Stimulated activated CD8-positive, alpha-beta memory T cell treated with anti-CD3 and anti-CD28 coated beads, Interleukin-12 subunit alpha, Interleukin-12 subunit beta, amount 100 ng/mL, for 4 hours (primary cell): ENCODE data around the gene MYCBPAP.

ENCODE experiments used
- DNase-seq: peaks from one replicate; pipeline ENCODE4 v3.0.0-alpha.2; 2020; ENCODE audit warnings: low read depth

The MYCBPAP gene

GRCh38 chr17:50556803-50557202 lies 48.6 kb downstream of the MYCBPAP start:
- no peak for DNase-seq

- DNase-seq: no peak
Measured at GRCh38 chr17:50557630-50558029, 49.4 kb downstream of the MYCBPAP start.

- DNase-seq: no peak
Measured at GRCh38 chr17:50558091-50558490, 49.9 kb downstream of the MYCBPAP start.

- DNase-seq: no peak
Measured at GRCh38 chr17:50558581-50558940, 50.3 kb downstream of the MYCBPAP start.

GRCh38 chr17:50558941-50559614 lies 50.8 kb downstream of the MYCBPAP start:
- no peak for DNase-seq

- no peak for DNase-seq
Measured at GRCh38 chr17:50559674-50560184, 51.5 kb downstream of the MYCBPAP start.

GRCh38 chr17:50560185-50560824 lies 52.1 kb downstream of the MYCBPAP start, which contains the start of gene CACNA1G:
Gene CACNA1G, plus strand, starts transcription at chr17:50560715. Its CDS starts 745 bp downstream, at chr17:50561460.
- peak; percentile 71 for DNase-seq

- DNase-seq: no peak
Measured at GRCh38 chr17:50560931-50561745, 52.9 kb downstream of the MYCBPAP start.

- no peak for DNase-seq
Measured at GRCh38 chr17:50561746-50562141, 53.5 kb downstream of the MYCBPAP start.

- no peak for DNase-seq
Measured at GRCh38 chr17:50562242-50563091, 54.2 kb downstream of the MYCBPAP start.

GRCh38 chr17:50563092-50563511 lies 54.9 kb downstream of the MYCBPAP start:
- no peak for DNase-seq

GRCh38 chr17:50564916-50565315 lies 56.7 kb downstream of the MYCBPAP start:
- no peak for DNase-seq

- DNase-seq: no peak
Measured at GRCh38 chr17:50565402-50566350, 57.4 kb downstream of the MYCBPAP start.

- DNase-seq: no peak
Measured at GRCh38 chr17:50566886-50567285, 58.6 kb downstream of the MYCBPAP start.

- DNase-seq: no peak
Measured at GRCh38 chr17:50568659-50569058, 60.4 kb downstream of the MYCBPAP start.

GRCh38 chr17:50569592-50569991 lies 61.4 kb downstream of the MYCBPAP start:
- DNase-seq: no peak

GRCh38 chr17:50570032-50570431 lies 61.8 kb downstream of the MYCBPAP start:
- no peak for DNase-seq

- DNase-seq: no peak
Measured at GRCh38 chr17:50570528-50570927, 62.3 kb downstream of the MYCBPAP start.

- no peak for DNase-seq
Measured at GRCh38 chr17:50571681-50572080, 63.4 kb downstream of the MYCBPAP start.

- DNase-seq: no peak
Measured at GRCh38 chr17:50572541-50572940, 64.3 kb downstream of the MYCBPAP start.
